Skeletal muscle tissue (tissue), 4 donors: ENCODE data around the gene SLC49A4. TPM values are rescaled to one million over a fixed set of nuclear protein-coding genes. Genes with fewer than 3 reads are reported as not detected.

Source experiments
- H3K27ac ChIP-seq: one replicate; pipeline ENCODE4 v1.7.0; 2013; ENCODE audit warnings: mild to moderate bottlenecking, low read depth, low read length, inconsistent platforms
- H3K27me3 ChIP-seq, 3 donors: one replicate each; pipeline ENCODE4 v1.7.0; 2013; ENCODE audit warnings: low read length in 3 of 3; ENCODE audit not compliant: control insufficient read depth in 3 of 3, insufficient read depth in 3 of 3
- H3K36me3 ChIP-seq, 3 donors: one replicate each; pipeline ENCODE4 v1.7.0; 2013; ENCODE audit warnings: low read length in 3 of 3; ENCODE audit not compliant: control insufficient read depth in 3 of 3, insufficient read depth in 3 of 3
- H3K4me1 ChIP-seq, 3 donors: one replicate each; pipeline ENCODE4 v1.7.0; 2013; ENCODE audit warnings: low read length in 3 of 3, mild to moderate bottlenecking in 3 of 3; ENCODE audit not compliant: control insufficient read depth in 3 of 3, insufficient read depth in 3 of 3
- H3K4me3 ChIP-seq, 3 donors: one replicate each; pipeline ENCODE4 v1.7.0; 2013; ENCODE audit warnings: low read length in 3 of 3
- H3K9ac ChIP-seq, 3 donors: one replicate each; pipeline ENCODE4 v1.7.0; 2013; ENCODE audit warnings: low read length in 3 of 3, mild to moderate bottlenecking in 3 of 3, moderate library complexity in 2 of 3, low read depth in 1 of 3
- H3K9me3 ChIP-seq, 3 donors: one replicate each; pipeline ENCODE4 v1.7.0; 2013; ENCODE audit warnings: low read length in 3 of 3; ENCODE audit not compliant: control insufficient read depth in 3 of 3
- total RNA-seq: library from RNA; depleted of rRNA; stranded (reverse); fragments of >200 nt; gene quantifications from one replicate; pipeline ENCODE4 v1.2.3, GENCODE V29; 2014
- donor health status: Osteomylitis.

Gene SLC49A4
- total RNA-seq, 1 donor from 2014 or later, result 11.5 TPM

DNA sequence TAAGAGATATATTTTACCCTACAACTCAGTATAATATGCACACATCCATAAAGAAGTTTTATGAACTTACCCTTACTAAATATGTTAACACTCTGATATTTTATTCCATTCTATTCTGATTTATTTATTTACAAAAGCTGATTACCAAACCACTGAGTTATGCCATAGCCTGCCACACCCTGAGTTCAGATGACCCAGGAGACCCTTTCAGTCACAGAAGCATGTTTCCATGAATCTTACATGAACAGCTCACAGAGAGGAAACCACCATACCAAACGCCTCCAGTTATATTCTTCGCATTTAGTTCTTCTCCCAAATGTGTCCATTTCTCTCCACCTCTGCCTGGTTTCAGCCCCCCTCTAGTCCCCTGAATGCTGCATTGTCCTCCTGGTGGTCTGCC lies 129.2 kb downstream of the SLC49A4 start:
- Histone ChIP-seq H3K9ac (no peak overlapping the region), H3K27ac (no peak overlapping the region), H3K4me1 (peaks cover 0 to 9% (median 0%) of the 10 kb centered on the region in 3 donors), H3K9me3 (no peaks in the 10 kb centered on the region), H3K4me3 (no peak overlapping the region), H3K27me3 (peaks cover 30 to 32% (median 32%) of the 10 kb centered on the region in 3 donors), H3K36me3 (no peaks in the 10 kb centered on the region)

DNA sequence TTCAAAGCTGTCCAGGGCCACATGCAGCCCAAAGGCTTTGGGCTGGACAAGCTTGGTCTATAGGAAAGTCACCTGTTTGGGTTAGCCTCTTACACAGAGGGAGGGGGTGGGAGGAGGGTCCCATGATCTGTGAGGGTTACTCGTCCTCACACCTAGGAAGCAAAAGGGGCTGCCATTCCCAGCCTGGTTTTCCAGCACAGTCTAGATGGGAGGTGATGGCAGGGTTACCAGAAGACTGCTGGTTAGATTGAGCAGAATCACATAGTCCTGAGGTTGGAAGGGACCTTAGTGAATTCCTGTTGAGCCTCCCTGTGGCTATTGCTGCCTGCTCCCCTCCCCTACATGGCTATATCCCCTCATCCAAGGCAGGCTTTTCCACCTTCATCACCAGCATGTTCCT lies 130.9 kb downstream of the SLC49A4 start:
- H3K4me1 ChIP-seq, result peaks cover 0 to 9% (median 0%) of the 10 kb centered on the region in 3 donors

DNA sequence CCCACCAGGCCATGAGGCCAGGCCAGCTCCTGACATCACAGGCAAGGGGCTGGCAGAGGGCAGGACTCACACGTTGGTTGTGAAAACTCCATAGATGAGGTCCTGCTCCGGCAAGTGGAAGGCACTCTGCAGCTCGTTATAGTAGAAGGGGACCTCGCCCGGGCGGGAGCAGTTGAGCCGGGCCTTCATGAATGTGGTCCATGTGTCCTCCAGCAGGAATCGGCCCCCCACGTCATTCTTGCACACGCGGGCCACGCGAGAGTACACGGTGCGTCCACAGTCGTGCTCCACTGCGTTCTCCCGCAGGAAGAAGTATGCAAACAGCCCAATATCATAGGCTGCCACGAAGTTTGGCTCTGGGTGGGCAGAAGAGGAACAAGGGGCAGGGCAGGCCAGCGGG lies 131.5 kb downstream of the SLC49A4 start:
- Histone ChIP-seq H3K27me3 (peaks cover 24 to 33% (median 26%) of the 10 kb centered on the region in 3 donors), H3K9ac (no peak overlapping the region), H3K9me3 (no peaks in the 10 kb centered on the region), H3K36me3 (no peaks in the 10 kb centered on the region), H3K27ac (no peak overlapping the region), H3K4me3 (no peak overlapping the region), H3K4me1 (peaks cover 0 to 9% (median 0%) of the 10 kb centered on the region in 3 donors)

More for the DNA sequence above, 130.9 kb downstream of the SLC49A4 start:
- Histone ChIP-seq H3K27ac (no peak overlapping the region), H3K9me3 (no peaks in the 10 kb centered on the region), H3K36me3 (no peaks in the 10 kb centered on the region), H3K9ac (no peak overlapping the region), H3K27me3 (peaks cover 30 to 37% (median 32%) of the 10 kb centered on the region in 3 donors), H3K4me3 (no peak overlapping the region)

DNA sequence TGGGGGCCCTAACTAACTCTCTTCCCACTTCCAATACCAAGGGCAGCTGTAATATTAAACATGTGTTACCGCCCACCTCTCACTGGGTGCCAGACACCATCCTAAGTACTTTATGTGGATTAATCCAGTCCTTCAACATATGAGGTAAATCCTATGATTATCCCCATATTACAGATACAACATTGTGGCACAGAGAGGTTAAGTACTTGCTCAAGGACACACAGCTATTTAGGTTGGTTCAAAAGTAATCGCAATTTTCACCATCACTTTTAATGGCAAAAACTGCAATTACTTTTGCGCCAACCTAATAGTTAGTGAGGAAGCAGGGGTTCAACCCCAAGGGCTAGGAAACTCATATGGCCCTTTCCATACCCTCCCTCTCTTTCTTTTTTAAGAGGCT lies 131.9 kb downstream of the SLC49A4 start:
- peaks cover 19 to 30% (median 22%) of the 10 kb centered on the region in 3 donors for H3K27me3 ChIP-seq
- no peak overlapping the region for H3K9ac ChIP-seq
- no peak overlapping the region for H3K4me3 ChIP-seq
- H3K27ac ChIP-seq, result no peak overlapping the region
- peaks cover 0 to 7% (median 0%) of the 10 kb centered on the region in 3 donors for H3K4me1 ChIP-seq
- no peaks in the 10 kb centered on the region for H3K9me3 ChIP-seq
- no peaks in the 10 kb centered on the region for H3K36me3 ChIP-seq

DNA sequence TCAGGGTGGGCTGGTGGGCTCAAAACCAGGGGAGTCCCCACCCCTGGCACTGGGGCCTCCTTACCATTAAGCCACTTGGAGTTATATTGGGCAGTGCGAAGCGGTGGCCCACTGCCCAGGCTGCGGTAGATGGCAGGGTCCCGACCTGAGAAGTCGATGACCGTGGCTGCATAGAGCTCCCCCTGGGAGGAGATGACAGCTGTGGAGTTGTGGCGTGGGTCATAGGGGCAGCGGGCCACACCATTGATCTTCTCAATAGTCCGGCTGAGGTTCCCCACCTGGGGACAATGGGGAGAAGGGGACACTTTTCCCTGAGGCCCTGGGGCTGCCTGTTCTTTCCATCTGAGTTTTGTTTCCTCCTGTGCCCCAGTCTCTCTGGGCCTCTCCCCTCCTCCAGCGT lies 132.9 kb downstream of the SLC49A4 start:
- Histone ChIP-seq H3K9me3 (no peaks in the 10 kb centered on the region), H3K36me3 (no peaks in the 10 kb centered on the region), H3K9ac (no peak overlapping the region), H3K27ac (no peak overlapping the region), H3K4me3 (no peak overlapping the region), H3K27me3 (peaks cover 10 to 21% (median 13%) of the 10 kb centered on the region in 3 donors), H3K4me1 (no peaks in the 10 kb centered on the region)

DNA sequence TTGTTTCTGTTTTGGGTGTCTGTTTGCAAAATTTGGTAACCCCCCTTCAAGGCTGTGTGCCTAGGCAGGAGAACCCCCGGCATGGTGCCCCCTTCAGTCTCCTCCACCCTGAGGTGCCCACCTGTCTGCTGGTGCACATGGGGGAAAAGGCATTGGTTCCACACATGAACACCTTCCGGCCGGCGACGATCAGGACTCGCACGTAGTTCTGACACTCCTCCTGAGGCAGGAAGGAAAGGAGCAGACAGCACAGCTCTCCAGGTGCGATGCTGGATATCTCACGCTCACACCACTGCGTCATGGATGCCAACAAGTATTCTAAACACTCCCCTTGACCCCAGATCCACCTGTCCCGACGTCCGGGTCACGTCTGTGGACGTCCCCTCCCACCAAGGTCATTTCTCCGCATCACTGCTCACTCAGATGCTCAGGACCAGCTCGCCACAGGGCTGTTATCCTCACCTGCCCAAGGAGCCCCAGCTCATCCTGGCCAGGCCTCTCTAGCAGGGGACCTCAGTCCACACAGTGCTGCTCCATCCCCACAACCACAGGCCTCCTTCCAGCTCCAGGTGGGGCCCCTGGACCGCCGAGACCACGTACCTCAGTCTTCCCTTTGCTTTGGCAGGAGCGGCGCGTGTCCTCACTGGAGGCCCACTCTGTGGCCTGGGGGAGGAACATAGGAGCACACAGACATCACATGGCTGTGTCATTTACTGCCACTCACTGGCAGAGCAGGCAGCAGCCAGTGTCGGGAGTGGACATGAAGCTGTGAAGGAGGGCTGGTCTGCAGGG lies 133.7 kb downstream of the SLC49A4 start:
- Histone ChIP-seq H3K27ac (no peak overlapping the region), H3K4me1 (no peaks in the 10 kb centered on the region), H3K27me3 (peaks cover 1 to 12% (median 5%) of the 10 kb centered on the region in 3 donors), H3K9me3 (no peaks in the 10 kb centered on the region), H3K36me3 (no peaks in the 10 kb centered on the region), H3K9ac (no peak overlapping the region), H3K4me3 (no peak overlapping the region)

DNA sequence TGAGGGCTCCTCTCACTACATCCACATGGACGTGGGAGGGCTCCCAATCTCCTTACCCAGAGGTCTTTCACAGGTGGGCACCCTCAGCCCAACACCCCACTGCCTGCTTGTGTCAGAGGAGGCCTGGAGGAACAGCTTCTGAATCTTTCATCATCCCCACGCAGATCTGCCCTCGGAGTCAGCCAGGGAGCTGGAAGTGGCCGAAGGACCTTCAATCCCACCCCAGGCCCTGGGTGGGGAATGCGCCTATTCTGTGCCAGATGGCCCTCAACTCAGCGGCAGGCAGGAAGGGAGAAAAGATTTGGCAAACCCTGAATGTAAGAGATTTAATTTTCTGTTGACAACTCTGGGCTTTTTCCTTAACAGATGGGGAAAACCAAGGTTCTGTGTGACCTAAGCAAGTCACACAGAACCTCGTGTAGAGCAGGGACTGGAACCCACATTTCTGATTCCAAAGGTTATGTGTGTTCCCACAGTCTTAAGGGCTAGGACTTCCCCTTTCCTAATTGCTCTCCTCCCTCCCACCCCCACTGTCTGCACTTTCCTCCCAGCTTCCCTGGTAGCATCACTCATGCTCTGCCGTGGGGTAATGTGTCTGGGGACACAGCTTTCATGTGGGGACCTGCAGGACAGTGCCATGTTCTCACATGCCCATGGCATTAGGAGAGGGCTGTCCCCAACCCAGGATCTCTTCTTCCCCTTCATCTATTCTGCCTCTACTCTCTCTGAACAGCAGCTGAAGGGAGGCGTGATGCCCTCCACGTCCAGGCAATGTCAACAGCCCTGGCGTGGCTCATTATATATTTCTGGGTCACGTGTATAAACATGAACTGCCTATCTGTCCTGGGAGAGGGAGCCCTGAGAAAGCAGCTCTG lies 134.6 kb downstream of the SLC49A4 start:
- H3K4me3 ChIP-seq, result no peak overlapping the region
- no peaks in the 10 kb centered on the region for H3K36me3 ChIP-seq
- H3K4me1 ChIP-seq, result no peaks in the 10 kb centered on the region
- no peaks in the 10 kb centered on the region for H3K9me3 ChIP-seq
- no peak overlapping the region for H3K27ac ChIP-seq
- H3K27me3 ChIP-seq, result peaks cover 0 to 12% (median 3%) of the 10 kb centered on the region in 3 donors
- H3K9ac ChIP-seq, result no peak overlapping the region

DNA sequence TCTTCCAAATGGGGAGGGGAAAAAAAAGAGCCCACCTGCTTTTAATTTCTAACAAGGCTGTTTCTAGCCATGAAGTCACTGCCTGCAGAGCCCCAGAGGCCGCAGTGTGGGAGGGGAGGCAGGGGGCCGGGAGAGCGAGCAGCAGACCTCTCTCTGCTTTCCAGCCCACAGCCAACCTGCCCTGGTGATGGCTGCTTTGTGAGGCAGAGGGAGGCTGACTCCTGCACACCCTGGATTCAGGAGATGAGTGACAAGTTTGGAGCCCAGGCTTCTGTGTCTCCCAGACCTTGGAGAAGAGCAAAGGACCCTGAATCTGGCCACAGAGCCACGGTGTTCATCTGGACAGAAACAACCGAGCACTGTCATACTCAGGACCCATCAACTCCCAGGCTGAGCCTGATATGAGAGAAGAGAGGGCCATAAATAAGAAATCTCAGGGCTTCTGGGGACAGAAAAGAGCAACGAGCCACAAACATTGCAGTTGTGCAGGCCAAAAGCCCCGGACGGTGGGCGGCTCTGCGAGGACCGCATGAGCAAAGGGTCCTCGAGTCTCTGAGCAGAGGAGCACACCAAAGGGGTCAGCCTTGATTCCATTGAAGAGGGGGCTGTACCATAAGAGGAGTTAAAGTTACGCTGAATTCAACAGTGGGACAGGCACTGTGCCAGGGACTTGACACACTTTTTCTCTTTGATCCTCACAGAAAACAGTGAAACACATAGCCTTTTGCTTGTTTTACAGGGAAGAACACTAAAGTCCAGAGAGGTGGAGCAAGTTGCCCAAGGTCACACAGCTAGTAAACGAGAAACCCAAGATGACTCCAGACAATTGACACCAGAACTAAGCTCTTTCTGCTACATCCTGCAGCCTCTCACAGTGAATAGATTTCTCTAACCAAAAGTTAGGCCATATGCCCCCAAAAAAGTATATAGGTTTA lies 135.5 kb downstream of the SLC49A4 start:
- Histone ChIP-seq H3K4me1 (no peaks in the 10 kb centered on the region), H3K9ac (no peak overlapping the region), H3K4me3 (no peak overlapping the region), H3K27ac (no peak overlapping the region), H3K9me3 (no peaks in the 10 kb centered on the region), H3K36me3 (no peaks in the 10 kb centered on the region), H3K27me3 (peaks cover 0 to 7% (median 0%) of the 10 kb centered on the region in 3 donors)
